Thyroid gland (tissue), 4 donors: ENCODE measurements around the gene MYEF2.

Experiments
- POLR2A ChIP-seq, 2 donors: fragments of 450-650 bp; IDR thresholded peaks; one replicate each; pipeline ENCODE4 v1.6.1; 2017; ENCODE audit warnings: antibody characterized with exemption in 2 of 2, mild to moderate bottlenecking in 2 of 2, moderate library complexity in 1 of 2
- TF ChIP-seq, protein P1 (sequence below), 6 experiments: fragments of 200-600 bp in 3 of 6; fragments of 450-650 bp in 3 of 6; sonication (generic) in 3 of 6; IDR thresholded peaks; one replicate each; pipeline ENCODE4 v1.5.1; 2016 to 2019; ENCODE audit warnings: antibody characterized with exemption in 6 of 6, mild to moderate bottlenecking in 2 of 6, inconsistent platforms in 1 of 6, moderate library complexity in 1 of 6

DNA sequence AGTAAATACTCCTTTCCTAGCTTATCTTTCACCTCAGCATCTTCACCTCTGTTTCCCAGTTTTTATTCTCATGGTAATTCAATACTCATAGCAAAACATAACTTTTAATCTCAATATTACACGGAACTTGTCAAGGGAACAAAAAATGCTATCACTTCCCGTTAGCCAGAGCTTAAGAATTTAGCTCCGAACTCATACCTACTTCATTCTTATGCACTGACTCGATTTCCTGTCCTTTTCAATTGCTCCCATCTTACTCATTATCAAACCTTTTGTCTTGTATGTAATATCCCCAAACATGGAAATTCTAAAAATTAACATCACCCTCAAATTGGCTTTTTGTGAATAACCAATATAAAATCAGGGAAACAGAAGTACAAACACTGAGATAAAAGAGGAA is 28.2 kb downstream of the MYEF2 start:
- TF ChIP-seq POLR2A (IDR thresholded peaks at IDR 0.05): no peak
- TF ChIP-seq, protein P1, sequence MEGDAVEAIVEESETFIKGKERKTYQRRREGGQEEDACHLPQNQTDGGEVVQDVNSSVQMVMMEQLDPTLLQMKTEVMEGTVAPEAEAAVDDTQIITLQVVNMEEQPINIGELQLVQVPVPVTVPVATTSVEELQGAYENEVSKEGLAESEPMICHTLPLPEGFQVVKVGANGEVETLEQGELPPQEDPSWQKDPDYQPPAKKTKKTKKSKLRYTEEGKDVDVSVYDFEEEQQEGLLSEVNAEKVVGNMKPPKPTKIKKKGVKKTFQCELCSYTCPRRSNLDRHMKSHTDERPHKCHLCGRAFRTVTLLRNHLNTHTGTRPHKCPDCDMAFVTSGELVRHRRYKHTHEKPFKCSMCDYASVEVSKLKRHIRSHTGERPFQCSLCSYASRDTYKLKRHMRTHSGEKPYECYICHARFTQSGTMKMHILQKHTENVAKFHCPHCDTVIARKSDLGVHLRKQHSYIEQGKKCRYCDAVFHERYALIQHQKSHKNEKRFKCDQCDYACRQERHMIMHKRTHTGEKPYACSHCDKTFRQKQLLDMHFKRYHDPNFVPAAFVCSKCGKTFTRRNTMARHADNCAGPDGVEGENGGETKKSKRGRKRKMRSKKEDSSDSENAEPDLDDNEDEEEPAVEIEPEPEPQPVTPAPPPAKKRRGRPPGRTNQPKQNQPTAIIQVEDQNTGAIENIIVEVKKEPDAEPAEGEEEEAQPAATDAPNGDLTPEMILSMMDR (IDR thresholded peaks at IDR 0.05): no peak
